ENCODE results near the gene TTC5.

- no peak for TF ChIP-seq CTCF (IDR thresholded peaks at IDR 0.05)
- TF ChIP-seq EZH2phosphoT487 (IDR thresholded peaks at IDR 0.05) = no peak
These were observed 25.4 kb upstream of the TTC5 start for GRCh38 chr14:20331053-20331613.
